ENCODE measurements around the gene SASS6.

DNA sequence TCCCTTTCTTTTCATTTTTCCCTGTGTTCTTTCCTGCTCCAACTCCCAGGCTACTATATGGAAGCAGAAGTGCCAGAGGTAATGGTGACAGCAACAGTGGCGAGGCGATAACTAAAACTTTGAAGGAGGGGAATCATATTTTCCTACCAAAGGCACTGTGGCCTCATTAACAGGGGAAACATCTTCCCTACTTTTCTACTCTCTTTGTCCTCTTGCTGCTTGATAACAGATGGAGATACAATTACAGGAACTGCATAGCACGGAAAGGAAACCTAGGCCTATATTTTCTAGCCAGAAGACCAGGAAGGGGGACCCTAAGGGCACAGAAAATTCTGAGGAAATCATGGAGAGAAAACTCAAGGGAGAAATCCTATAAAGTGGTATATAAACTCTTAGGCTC is 42.3 kb downstream of the SASS6 start:
- TF ChIP-seq POLR2A (IDR thresholded peaks at IDR 0.05), result no peak
- TF ChIP-seq, protein P1, sequence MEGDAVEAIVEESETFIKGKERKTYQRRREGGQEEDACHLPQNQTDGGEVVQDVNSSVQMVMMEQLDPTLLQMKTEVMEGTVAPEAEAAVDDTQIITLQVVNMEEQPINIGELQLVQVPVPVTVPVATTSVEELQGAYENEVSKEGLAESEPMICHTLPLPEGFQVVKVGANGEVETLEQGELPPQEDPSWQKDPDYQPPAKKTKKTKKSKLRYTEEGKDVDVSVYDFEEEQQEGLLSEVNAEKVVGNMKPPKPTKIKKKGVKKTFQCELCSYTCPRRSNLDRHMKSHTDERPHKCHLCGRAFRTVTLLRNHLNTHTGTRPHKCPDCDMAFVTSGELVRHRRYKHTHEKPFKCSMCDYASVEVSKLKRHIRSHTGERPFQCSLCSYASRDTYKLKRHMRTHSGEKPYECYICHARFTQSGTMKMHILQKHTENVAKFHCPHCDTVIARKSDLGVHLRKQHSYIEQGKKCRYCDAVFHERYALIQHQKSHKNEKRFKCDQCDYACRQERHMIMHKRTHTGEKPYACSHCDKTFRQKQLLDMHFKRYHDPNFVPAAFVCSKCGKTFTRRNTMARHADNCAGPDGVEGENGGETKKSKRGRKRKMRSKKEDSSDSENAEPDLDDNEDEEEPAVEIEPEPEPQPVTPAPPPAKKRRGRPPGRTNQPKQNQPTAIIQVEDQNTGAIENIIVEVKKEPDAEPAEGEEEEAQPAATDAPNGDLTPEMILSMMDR (IDR thresholded peaks at IDR 0.05), result no peak

All from right lobe of liver (tissue), 4 donors.